ENCODE data around the gene RXFP4.

Gene RXFP4

GRCh38 chr1:155899683-155900082 lies 41.8 kb upstream of the RXFP4 start:
- DNase-seq (ENCODE audit: low spot score), result no peak
- TF ChIP-seq CTCF (IDR thresholded peaks at IDR 0.05; ENCODE audit: borderline replicate concordance, control extremely low read depth, extremely low read depth, insufficient read depth, missing control alignments), result no peak
- in situ Hi-C loops (cut with MboI; ENCODE audit: low sequenced_read_pairs, unreplicated experiment), result no loop called here

GRCh38 chr1:155900161-155900560 lies 41.3 kb upstream of the RXFP4 start:
- no peak for TF ChIP-seq CTCF (IDR thresholded peaks at IDR 0.05; ENCODE audit: borderline replicate concordance, control extremely low read depth, extremely low read depth, insufficient read depth, missing control alignments)
- DNase-seq (ENCODE audit: low spot score), result no peak
- in situ Hi-C loops (cut with MboI; ENCODE audit: low sequenced_read_pairs, unreplicated experiment), result no loop called here

GRCh38 chr1:155904261-155904660 lies 37.2 kb upstream of the RXFP4 start:
- no peak for TF ChIP-seq CTCF (IDR thresholded peaks at IDR 0.05; ENCODE audit: borderline replicate concordance, control extremely low read depth, extremely low read depth, insufficient read depth, missing control alignments)
- in situ Hi-C loops (cut with MboI; ENCODE audit: low sequenced_read_pairs, unreplicated experiment), result no loop called here
- no peak for DNase-seq (ENCODE audit: low spot score)

GRCh38 chr1:155909894-155910293 lies 31.5 kb upstream of the RXFP4 start:
- in situ Hi-C loops (cut with MboI; ENCODE audit: low sequenced_read_pairs, unreplicated experiment), result no loop called here
- no peak for DNase-seq (ENCODE audit: low spot score)
- TF ChIP-seq CTCF (IDR thresholded peaks at IDR 0.05; ENCODE audit: borderline replicate concordance, control extremely low read depth, extremely low read depth, insufficient read depth, missing control alignments), result no peak

- TF ChIP-seq CTCF (IDR thresholded peaks at IDR 0.05; ENCODE audit: borderline replicate concordance, control extremely low read depth, extremely low read depth, insufficient read depth, missing control alignments), result peak; percentile 8
- DNase-seq (ENCODE audit: low spot score), result peak; percentile 59
- in situ Hi-C loops (cut with MboI; ENCODE audit: low sequenced_read_pairs, unreplicated experiment), result no loop called here
These were observed 30.8 kb upstream of the RXFP4 start for GRCh38 chr1:155910621-155911121.

GRCh38 chr1:155911156-155912055 lies 30.0 kb upstream of the RXFP4 start, which contains the start of gene RIT1:
Gene RIT1 (minus strand): TSS chr1:155911349. CDS start chr1:155910761, 588 bp downstream.
- TF ChIP-seq CTCF (IDR thresholded peaks at IDR 0.05; ENCODE audit: borderline replicate concordance, control extremely low read depth, extremely low read depth, insufficient read depth, missing control alignments), result no peak
- in situ Hi-C loops (cut with MboI; ENCODE audit: low sequenced_read_pairs, unreplicated experiment), result no loop called here
- peak; percentile 93 for DNase-seq (ENCODE audit: low spot score)
